Measurements from ENCODE around the gene PITX1.

Gene PITX1

DNA sequence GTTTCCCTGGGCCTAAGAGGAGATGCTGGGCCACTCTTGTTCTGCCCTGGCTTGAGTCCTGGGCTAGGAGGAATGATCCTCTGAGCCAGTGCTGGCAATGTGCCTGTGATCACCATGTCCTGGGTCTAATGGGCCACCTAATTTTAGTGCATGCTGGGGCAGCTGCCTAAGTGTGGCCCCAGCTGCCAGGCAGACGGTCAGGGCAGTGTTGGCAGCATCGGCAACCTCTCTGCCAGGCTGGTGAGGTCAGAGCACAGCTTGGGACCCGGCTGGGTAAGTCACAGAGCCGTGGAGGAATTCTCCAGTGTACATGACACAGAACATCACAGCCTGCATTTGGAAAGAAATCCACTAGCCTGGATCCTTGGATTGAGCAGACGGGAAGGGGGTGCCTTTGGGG, 21.4 kb upstream of the PITX1 start:
- no peak for TF ChIP-seq CTCF (IDR thresholded peaks at IDR 0.05; ENCODE audit: low read depth, low read length)
- no peak overlapping the region for H3K4me3 ChIP-seq (ENCODE audit: low read depth, low read length)
- no peak overlapping the region for H3K27ac ChIP-seq
- no peaks in the 10 kb centered on the region for H3K9me3 ChIP-seq (ENCODE audit: severe bottlenecking)
- DNase-seq = no peak
- H3K36me3 ChIP-seq = no peaks in the 10 kb centered on the region
- no peaks in the 10 kb centered on the region for H3K27me3 ChIP-seq (ENCODE audit: insufficient read depth, low read depth, severe bottlenecking)

DNA sequence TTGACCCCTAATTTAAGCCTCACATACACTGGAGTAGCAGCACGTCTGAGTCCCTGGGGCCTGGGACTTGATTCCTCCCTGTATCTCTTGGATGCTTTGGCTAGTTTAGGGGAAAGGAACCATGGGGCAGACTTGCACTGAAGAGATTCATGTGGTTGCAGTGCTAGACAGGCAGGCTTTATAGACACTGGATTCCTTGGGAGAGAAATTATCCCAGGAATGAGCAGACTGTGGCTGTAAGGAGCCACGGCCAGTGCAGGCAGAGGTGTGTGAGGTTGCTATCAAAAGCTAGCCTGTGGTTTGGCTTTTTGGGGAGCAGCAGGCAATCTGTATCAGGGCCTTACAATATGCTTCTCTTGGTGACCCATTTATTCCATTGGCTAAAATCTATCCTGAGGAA, 20.5 kb upstream of the PITX1 start:
- no peaks in the 10 kb centered on the region for H3K36me3 ChIP-seq
- H3K4me3 ChIP-seq (ENCODE audit: low read depth, low read length) = no peak overlapping the region
- no peak for DNase-seq
- TF ChIP-seq CTCF (IDR thresholded peaks at IDR 0.05; ENCODE audit: low read depth, low read length) = no peak
- no peaks in the 10 kb centered on the region for H3K9me3 ChIP-seq (ENCODE audit: severe bottlenecking)
- no peak overlapping the region for H3K27ac ChIP-seq
- H3K27me3 ChIP-seq (ENCODE audit: insufficient read depth, low read depth, severe bottlenecking) = no peaks in the 10 kb centered on the region

DNA sequence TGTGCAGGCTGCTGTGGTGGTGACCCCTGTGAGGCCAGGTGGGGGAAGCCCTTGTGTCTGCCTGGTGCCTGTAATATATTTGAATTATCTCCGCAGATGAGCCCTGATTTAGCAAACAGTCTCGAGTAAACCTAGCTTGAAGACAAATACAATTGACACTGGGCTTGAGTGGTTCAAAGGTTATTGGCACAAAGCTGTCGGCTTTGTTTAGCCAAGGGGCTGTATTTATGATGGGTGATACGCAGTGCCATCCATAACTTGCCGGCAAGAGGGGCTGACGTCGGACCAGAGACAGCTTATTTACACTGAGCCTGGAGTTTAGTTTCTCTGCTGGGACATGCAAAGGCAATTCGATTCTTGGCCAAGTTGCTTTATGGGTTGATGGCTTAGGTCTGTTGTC, 20.0 kb upstream of the PITX1 start:
- H3K27ac ChIP-seq = no peak overlapping the region
- H3K27me3 ChIP-seq (ENCODE audit: insufficient read depth, low read depth, severe bottlenecking) = no peaks in the 10 kb centered on the region
- no peak for DNase-seq
- TF ChIP-seq CTCF (IDR thresholded peaks at IDR 0.05; ENCODE audit: low read depth, low read length) = no peak
- no peak overlapping the region for H3K4me3 ChIP-seq (ENCODE audit: low read depth, low read length)
- no peaks in the 10 kb centered on the region for H3K9me3 ChIP-seq (ENCODE audit: severe bottlenecking)
- H3K36me3 ChIP-seq = no peaks in the 10 kb centered on the region

- Histone ChIP-seq H3K27me3 (ENCODE audit: insufficient read depth, low read depth, severe bottlenecking) (no peaks in the 10 kb centered on the region), H3K27ac (no peak overlapping the region), H3K36me3 (no peaks in the 10 kb centered on the region), H3K9me3 (ENCODE audit: severe bottlenecking) (no peaks in the 10 kb centered on the region), H3K4me3 (ENCODE audit: low read depth, low read length) (no peak overlapping the region)
- no peak for TF ChIP-seq CTCF (IDR thresholded peaks at IDR 0.05; ENCODE audit: low read depth, low read length)
- DNase-seq = no peak
Observed at GRCh38 chr5:135053278-135053677, 19.2 kb upstream of the PITX1 start.

- no peaks in the 10 kb centered on the region for H3K9me3 ChIP-seq (ENCODE audit: severe bottlenecking)
- H3K4me3 ChIP-seq (ENCODE audit: low read depth, low read length) = no peak overlapping the region
- TF ChIP-seq CTCF (IDR thresholded peaks at IDR 0.05; ENCODE audit: low read depth, low read length) = no peak
- no peaks in the 10 kb centered on the region for H3K27me3 ChIP-seq (ENCODE audit: insufficient read depth, low read depth, severe bottlenecking)
- DNase-seq = no peak
- no peaks in the 10 kb centered on the region for H3K36me3 ChIP-seq
- H3K27ac ChIP-seq = no peak overlapping the region
Observed at GRCh38 chr5:135052511-135053145, 18.6 kb upstream of the PITX1 start.

GRCh38 chr5:135051872-135052271, 17.8 kb upstream of the PITX1 start:
- no peak for TF ChIP-seq CTCF (IDR thresholded peaks at IDR 0.05; ENCODE audit: low read depth, low read length)
- H3K27ac ChIP-seq = no peak overlapping the region
- H3K9me3 ChIP-seq (ENCODE audit: severe bottlenecking) = no peaks in the 10 kb centered on the region
- DNase-seq = no peak
- H3K36me3 ChIP-seq = no peaks in the 10 kb centered on the region
- H3K4me3 ChIP-seq (ENCODE audit: low read depth, low read length) = no peak overlapping the region
- no peaks in the 10 kb centered on the region for H3K27me3 ChIP-seq (ENCODE audit: insufficient read depth, low read depth, severe bottlenecking)

Data from WERI-Rb-1 (cell line).